Endometrial microvascular endothelial cells (primary cell): ENCODE results near the gene STX2. TPM values are rescaled to one million over a fixed set of nuclear protein-coding genes. Genes with fewer than 3 reads are reported as not detected.
"Not testable (repeated sequence)": the region's sequence is repeated elsewhere in the genome, so short reads cannot be mapped to it uniquely, and the experiment has no call there.

ENCODE experiments used
- in situ Hi-C: cut with HindIII; loops from 2 replicates; pipeline ENCODE4 v1.10.0; 2017; ENCODE audit warnings: low sequenced_read_pairs, low pct_unique_long_range_greater_than_20kb; ENCODE audit errors: inconsistent ontology term
- total RNA-seq: library from RNA; depleted of rRNA; stranded (reverse); fragments of >200 nt; gene quantifications from one replicate; pipeline ENCODE4 v1.2.3, GENCODE V29; 2015; ENCODE audit errors: inconsistent ontology term

The STX2 gene
- total RNA-seq, 1 donor from 2014 or later, result 30.4 TPM

- in situ Hi-C loops, result no loop called here
Observed at GRCh38 chr12:130813436-130813835, 25.6 kb downstream of the STX2 start.

GRCh38 chr12:130809791-130810190 lies 29.3 kb downstream of the STX2 start:
- in situ Hi-C loops, result no loop called here

- in situ Hi-C loops, result no loop called here
Observed at GRCh38 chr12:130807309-130807708, 31.7 kb downstream of the STX2 start.

GRCh38 chr12:130806574-130806973 lies 32.5 kb downstream of the STX2 start:
- in situ Hi-C loops, result no loop called here

GRCh38 chr12:130805635-130806034 lies 33.4 kb downstream of the STX2 start:
- in situ Hi-C loops, result no loop called here

DNA sequence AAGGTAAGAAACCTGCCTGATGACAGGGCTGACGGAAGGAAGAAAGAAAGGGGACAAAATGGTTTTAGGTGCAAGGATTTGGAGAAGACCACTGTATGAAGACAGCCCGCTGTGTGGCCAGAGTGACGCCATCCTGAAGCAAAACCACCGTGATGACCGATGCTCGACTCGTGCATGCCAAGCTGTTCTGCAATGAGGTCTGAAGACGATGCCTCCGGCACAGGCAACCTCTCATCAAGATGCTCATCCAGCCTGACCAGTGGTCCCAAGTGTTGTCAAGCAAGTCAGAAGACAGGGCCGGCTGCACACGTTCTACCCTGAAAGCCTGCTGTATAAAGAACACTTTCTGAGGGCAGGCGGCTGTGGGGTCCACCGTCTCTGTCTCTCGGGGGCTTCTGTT lies 34.8 kb downstream of the STX2 start:
- in situ Hi-C loops, result no loop called here

GRCh38 chr12:130803702-130804101 lies 35.3 kb downstream of the STX2 start:
- in situ Hi-C loops, result no loop called here

DNA sequence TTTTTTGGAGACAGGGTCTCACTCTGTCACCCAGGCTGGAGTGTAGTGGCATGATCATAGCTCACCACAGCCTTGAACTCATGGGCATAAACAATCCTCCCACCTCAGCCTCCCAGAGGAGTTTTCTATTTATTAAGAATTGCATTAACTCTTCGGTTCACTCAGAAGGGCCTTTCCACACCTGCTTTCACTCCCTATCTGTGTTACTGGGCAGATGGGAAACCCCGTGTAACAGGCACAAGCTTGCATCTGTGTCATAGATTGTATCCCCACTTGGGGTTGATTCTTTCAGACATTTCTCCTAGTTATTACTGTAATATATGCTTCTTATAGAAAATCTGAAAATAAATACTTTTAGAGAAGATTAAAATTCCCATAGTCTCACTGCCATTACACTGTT lies 38.7 kb downstream of the STX2 start:
- in situ Hi-C loops, result no loop called here

DNA sequence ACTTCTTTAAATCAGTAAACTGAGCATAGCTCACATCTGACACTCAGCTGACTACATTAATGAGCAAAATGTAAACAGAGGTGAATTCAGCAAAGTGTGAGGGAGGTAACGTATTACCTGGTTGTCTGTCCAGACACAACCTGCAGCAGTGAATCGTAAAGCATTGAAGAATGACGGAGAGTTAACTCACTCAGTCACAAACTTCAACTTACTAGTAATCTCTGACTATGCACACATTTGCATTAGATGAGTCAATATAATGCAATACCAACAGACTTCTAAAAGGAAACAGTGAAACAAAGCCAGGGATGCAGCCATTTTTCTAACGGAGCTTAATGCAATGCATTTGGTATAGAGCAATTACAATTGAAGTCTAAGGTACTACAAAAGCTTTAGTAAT lies 40.0 kb downstream of the STX2 start:
- in situ Hi-C loops, result no loop called here

DNA sequence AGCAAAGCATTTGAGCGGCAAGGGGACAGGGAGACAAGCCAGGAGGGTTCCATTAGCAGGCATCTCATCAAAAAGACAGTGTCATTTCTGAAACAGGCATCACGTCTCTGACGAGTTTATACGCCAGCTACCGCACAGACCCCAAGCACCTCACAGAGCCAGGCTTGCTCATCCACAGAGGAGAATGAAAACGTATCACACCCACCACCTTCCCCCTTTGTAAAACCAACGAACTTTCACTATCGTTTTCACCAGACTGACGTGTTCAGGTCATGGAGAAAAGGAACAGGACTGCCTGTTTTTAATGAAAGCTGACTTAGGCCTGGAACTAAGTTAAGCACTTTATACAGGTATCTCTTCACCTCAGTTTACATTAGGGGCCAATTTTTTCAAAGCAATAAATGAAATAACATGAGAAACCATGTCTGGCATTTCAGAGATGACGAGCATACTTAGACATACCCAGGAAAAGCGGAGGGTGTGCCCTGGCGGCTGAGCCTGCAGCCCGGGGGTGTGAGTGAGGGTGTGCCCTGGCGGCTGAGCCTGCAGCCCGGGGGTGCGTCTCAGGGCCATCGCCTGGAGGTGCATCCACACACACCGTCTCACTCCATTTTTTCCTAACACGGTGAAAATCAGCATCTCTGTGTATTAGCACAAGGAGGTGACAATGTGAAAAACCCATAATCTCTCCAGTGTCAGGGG lies 41.9 kb downstream of the STX2 start:
- in situ Hi-C loops, result no loop called here

DNA sequence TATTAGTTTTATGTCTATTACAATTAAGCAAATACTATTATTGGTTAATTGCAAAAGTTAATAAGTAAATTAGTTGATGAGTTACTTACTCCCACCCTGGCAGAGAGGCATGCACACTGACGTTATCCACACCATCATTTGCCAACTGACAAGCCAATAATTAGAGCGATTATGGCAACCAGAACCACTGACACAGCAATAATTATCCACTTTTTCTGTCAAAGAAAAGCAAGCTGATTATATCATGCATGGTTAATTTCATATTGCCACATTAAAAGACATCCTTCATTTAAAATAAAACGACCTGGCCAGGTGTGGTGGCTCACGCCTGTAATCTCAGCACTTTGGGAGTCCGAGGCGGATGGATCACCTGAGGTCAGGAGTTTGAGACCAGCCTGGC lies 43.1 kb downstream of the STX2 start:
- in situ Hi-C loops, result no loop called here

DNA sequence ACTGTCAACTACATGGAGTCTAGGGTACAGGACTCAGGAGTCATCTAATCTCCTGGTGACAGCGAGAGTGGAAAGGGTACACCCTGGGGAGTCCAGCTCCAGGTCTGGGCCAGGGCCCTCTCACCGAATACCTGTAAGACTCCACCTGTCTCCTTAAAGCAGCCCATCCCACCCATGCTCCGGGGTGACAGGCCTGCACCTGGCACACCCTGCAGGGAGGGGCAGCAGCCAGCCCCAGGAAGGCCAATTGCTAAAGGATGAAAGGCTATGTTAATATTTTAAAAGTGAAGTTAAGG lies 45.5 kb downstream of the STX2 start:
- in situ Hi-C loops, result no loop called here

DNA sequence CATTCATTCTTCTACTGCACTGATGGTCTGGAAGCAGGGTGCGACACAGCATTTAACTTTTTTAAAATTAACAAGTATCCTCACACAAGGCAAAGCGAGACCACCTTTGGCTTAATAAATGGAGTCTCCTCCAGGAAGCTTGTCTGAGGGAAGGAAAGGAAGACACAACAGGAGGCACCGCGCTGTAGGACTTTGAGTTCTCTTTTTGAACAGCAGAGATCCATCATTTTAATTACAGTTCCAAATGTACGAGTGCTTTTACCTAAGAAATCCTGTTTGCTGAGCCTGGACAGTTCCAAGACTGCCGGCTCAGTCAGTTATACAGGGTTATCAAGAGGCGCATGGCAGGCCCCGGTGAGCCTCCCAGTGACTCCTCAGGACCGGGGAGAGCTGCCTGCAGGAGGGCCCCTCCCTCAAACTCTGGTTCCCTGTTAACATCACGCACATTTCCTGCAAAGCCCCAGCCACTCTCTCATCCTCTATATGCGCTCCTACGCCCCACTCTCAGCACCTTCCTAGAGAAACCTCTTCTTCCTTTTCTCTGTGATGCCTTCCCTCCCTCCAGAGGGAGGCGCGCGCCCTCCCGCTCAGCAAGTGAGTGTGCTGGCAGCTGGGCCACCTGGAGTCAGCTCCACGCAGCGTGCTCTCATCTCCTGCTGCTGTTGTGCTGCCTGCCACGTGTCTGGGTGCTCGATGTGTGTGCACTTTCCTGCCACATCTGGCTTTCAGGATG lies 46.1 kb downstream of the STX2 start:
- in situ Hi-C loops, result no loop called here

DNA sequence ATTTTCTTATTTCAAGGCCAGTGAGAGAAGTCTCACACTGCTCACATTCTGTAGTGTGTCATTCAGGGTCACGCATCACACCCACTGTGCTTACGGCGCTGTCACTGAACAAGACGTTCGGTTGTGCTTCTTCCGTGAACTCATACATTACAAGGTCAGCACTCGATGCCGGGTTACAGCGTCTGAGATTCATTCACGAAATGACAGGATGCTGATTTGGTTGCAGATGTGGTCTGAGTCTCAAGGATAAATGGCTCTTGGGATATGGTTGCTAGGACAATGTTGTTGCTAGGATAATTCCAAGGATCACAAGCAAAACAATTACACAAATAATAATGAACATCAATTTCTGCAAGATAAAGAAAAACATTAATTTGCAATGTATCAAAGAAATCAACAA lies 47.4 kb downstream of the STX2 start:
- in situ Hi-C loops, result no loop called here

GRCh38 chr12:130788515-130788914 lies 50.5 kb downstream of the STX2 start:
- in situ Hi-C loops, result no loop called here

DNA sequence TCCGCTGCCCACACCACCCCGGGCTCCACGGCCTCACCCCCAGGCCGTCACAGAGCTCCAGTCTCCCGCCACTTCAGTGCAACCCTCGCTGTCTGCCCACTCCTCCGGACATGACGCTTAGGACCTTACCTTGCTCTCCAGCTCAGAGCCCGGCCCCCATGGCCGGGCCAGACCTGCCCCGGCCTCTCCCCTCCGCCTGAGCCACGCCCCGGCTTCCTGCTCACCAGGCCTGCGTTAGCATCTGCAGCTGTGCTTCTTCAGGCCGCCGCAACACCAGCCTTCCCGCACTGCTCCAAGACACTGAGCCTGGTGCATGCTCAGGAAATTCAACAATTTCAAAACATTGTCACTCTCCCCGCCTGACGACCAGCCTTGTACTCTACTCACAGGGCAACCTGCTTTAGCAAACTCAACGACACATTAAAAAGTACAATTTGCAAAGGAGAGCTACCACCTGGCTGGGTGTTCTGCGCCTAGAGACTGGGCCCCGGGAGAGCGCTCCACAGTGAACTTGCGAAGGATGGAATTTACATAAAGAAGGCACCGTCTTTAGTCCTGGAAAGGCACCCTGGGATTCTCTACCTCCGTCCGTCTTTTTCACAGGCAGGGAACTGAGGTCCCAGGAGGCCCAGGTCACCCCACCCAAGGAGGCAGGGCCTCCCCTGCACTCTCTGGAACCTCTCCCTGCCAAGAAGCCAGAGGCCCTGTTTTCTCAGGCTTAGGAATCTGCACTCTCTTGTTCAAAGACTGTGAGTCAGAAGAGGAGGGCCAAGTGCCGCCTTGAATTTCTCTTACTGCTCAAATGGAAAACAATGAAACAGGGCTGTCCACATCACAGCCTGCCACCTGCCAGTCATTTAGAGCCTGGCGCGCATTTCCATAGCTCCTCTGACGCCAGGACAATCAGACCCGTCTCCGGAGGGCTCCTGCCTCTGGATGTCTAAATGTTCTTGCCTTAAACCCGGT lies 51.3 kb downstream of the STX2 start:
- in situ Hi-C loops, result no loop called here

GRCh38 chr12:130787041-130787440 lies 52.0 kb downstream of the STX2 start:
- in situ Hi-C loops, result no loop called here

DNA sequence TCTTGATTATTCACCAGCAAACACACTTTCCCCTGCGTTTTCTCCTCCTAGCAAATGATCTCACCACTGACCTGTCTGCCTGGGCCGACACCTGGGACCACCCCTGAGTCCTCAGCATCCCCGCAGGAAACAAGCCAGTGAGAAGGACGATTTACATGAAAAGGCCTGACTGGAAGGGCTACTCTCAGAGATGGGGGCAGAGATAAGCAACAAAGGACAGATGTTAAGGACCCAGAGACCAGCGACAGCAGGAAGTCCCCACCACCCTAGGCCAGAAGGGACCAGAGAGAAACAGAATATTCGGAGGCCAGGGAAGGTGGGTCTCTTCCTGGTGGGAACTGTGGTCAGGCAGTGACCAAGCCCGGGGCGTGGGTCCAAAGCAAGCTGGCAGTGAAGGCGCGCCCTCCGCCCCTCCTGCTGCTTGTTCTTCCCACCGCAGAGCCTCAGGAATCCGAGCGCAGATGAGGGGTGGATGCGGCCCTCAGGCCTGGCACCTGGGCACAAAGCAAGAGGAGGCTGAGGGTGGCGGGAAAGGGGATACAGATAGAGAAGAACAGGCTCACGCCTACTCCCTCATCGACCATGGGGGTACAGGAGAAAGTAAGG lies 55.8 kb downstream of the STX2 start:
- in situ Hi-C loops, result no loop called here

DNA sequence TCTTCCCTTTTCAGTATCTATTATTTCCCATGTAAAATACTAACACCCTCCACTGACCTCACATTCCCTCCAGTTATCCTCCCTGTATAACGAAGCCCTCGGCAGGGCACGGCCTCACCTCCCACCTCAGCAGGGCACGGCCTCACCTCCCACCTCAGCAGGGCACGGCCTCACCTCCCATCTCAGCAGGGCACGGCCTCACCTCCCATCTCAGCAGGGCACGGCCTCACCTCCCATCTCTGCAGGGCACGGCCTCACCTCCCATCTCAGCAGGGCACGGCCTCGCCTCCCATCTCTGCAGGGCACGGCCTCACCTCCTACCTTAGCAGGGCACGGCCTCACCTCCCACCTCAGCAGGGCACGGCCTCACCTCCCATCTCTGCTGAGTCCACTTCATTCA lies 56.8 kb downstream of the STX2 start:
- in situ Hi-C loops, result not testable (repeated sequence)
